PFSK-1 (cell line): ENCODE results near the gene CTU2.

Experiments used
- FOXP2 ChIP-seq: optimal IDR thresholded peaks from 2 replicates; pipeline ENCODE3; 2011; ENCODE audit warnings: borderline replicate concordance, control low read depth, inconsistent platforms; ENCODE audit not compliant: insufficient read depth; ENCODE audit errors: extremely low read length, extremely low read depth
- POLR2AphosphoS5 ChIP-seq: IDR thresholded peaks from 2 replicates; pipeline ENCODE4 v1.6.1; 2012; ENCODE audit warnings: low read depth, mild to moderate bottlenecking, control low read depth, low read length, moderate library complexity
- SIN3A ChIP-seq: IDR thresholded peaks from 2 replicates; pipeline ENCODE4 v1.6.1; 2012; ENCODE audit warnings: mild to moderate bottlenecking, low read length, moderate library complexity, borderline replicate concordance; ENCODE audit not compliant: insufficient read depth
- TAF1 ChIP-seq: IDR thresholded peaks from 2 replicates; pipeline ENCODE4 v1.6.1; 2012; ENCODE audit warnings: low read length, control low read depth, borderline replicate concordance; ENCODE audit not compliant: insufficient read depth
- TF ChIP-seq, protein P1 (sequence below), 2 experiments: IDR thresholded peaks; 2 replicates each; pipeline versions ENCODE4 v1.6.1 to v1.8.0; 2011 to 2012; ENCODE audit warnings: low read depth in 2 of 2, low read length in 2 of 2, control low read depth in 1 of 2, inconsistent platforms in 1 of 2, mild to moderate bottlenecking in 1 of 2, moderate library complexity in 1 of 2; ENCODE audit not compliant: insufficient read depth in 1 of 2

The CTU2 gene

GRCh38 chr16:88684569-88685155, 21.6 kb upstream of the CTU2 start:
- TF ChIP-seq TAF1 = no peak
- no peak for TF ChIP-seq FOXP2
- TF ChIP-seq, protein P1, sequence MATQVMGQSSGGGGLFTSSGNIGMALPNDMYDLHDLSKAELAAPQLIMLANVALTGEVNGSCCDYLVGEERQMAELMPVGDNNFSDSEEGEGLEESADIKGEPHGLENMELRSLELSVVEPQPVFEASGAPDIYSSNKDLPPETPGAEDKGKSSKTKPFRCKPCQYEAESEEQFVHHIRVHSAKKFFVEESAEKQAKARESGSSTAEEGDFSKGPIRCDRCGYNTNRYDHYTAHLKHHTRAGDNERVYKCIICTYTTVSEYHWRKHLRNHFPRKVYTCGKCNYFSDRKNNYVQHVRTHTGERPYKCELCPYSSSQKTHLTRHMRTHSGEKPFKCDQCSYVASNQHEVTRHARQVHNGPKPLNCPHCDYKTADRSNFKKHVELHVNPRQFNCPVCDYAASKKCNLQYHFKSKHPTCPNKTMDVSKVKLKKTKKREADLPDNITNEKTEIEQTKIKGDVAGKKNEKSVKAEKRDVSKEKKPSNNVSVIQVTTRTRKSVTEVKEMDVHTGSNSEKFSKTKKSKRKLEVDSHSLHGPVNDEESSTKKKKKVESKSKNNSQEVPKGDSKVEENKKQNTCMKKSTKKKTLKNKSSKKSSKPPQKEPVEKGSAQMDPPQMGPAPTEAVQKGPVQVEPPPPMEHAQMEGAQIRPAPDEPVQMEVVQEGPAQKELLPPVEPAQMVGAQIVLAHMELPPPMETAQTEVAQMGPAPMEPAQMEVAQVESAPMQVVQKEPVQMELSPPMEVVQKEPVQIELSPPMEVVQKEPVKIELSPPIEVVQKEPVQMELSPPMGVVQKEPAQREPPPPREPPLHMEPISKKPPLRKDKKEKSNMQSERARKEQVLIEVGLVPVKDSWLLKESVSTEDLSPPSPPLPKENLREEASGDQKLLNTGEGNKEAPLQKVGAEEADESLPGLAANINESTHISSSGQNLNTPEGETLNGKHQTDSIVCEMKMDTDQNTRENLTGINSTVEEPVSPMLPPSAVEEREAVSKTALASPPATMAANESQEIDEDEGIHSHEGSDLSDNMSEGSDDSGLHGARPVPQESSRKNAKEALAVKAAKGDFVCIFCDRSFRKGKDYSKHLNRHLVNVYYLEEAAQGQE (IDR thresholded peaks at IDR 0.05; ENCODE audit: insufficient read depth in 1 of 2, low read depth in 2 of 2, low read length in 2 of 2) = no peak
- no peak for TF ChIP-seq SIN3A
- no peak for TF ChIP-seq POLR2AphosphoS5

DNA sequence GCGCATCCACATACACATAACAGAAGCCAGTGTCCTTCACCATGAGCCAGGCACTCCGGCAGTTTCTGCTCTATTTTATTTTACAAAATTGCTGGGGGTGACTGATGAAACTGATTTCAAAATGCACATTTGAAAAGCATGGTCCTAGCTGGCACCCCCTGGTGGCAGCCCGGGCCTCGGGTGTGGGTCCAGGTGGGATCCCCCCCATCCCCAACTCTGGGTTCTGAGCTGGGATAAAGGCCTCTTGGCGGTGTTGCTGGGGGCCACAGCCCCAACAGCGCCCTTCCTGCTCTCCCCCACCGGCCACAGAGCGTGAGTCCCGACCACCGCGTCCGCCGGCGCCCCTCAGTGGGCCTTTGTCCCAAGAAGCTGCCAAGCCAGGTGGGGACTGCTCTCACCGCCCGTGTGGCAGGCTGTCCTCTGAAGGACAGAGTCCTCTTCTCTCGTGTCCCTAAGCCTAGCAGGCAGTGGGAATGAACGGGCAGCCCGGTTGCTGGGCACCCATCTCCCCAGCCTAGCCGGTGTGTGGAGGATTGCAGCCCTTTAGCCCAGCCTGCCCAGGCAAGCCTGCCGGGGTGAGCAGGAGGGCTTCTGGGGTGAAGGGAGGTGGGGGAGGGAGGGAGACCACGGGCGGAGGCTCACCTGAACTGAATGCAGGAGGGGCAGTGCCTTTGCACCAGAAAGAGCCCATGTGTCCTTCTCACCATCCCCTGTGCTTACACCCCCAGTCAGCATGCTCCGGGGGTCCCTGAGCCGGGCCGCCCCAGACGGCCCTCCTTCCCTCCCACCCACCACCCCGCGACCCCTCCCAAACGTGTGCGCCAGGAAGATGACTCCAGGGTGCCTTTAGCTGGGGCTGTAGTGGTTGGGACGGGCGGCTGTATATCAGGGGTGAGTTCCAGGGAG, 20.9 kb upstream of the CTU2 start:
- TF ChIP-seq POLR2AphosphoS5 = no peak
- TF ChIP-seq, protein P1 (IDR thresholded peaks at IDR 0.05; ENCODE audit: insufficient read depth in 1 of 2, low read depth in 2 of 2, low read length in 2 of 2) = no peak
- no peak for TF ChIP-seq TAF1
- no peak for TF ChIP-seq FOXP2
- TF ChIP-seq SIN3A = no peak

DNA sequence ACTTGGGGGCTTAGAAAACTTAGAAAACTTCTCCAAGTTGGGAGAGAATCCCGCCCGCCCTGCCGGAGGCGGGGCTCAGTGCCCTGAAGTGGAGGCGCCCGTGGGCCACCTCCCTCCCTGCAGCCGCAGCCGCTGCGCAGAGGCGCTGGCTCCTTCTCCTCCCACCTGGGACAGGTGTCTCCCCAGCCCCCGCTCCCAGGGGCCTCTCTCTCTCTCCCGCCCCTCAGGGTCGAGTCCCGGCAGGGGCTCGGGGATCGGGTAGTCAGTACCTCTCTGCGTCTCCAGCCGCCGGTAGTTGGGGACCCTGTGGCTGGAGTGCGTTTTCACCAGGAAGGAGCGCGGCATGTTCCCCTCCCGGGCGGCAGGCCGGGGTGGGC, 20.3 kb upstream of the CTU2 start:
- TF ChIP-seq POLR2AphosphoS5 = no peak
- TF ChIP-seq, protein P1 (IDR thresholded peaks at IDR 0.05; ENCODE audit: insufficient read depth in 1 of 2, low read depth in 2 of 2, low read length in 2 of 2) = no peak
- no peak for TF ChIP-seq SIN3A
- TF ChIP-seq FOXP2 = no peak
- TF ChIP-seq TAF1 = no peak

DNA sequence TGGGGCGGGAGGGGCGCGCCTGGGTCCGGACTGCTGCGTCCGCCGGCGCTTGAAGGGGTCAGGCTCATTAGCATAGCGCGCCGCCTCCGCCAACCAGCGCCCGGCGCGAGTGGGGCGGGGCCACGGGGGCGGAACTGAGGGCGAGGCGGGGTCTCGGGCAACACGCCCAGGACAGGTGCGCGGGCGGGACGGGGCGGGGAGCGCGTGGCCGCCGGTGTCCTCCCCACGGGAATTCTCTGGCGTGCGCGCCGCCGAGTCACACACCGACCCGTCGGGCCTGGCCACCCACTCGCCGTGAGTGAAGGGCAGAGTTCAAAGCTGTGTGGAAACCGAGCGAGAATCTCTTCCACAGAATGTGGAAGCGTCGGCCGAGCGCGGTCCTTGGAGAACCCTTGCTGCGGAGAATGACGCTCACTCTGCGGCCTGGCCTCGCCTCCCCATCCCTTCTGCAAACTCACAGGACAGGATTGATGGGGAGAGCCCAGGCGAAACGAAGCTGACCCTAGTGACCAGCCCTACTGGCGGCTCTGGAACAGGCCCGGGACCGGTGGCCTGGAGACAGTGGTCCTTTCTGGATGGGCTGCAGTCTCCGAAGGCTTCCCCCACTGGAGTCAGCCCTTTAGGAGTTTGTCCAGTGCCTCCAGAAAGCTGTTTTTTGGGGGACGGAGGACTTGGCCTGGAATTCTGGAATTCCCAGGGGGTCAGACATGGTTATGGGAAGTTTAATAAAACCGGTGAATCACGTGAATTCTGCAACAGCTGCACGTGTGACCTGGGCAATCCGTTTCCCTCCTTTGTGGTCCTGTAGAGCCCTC, 19.7 kb upstream of the CTU2 start, which contains the start of gene SNAI3:
Gene SNAI3, minus strand, starts transcription at position 69 of the 815 bp plus-strand sequence. CDS start 101 bp downstream, outside the sequence.
- peak; percentile 43 for TF ChIP-seq FOXP2
- TF ChIP-seq SIN3A = no peak

DNA sequence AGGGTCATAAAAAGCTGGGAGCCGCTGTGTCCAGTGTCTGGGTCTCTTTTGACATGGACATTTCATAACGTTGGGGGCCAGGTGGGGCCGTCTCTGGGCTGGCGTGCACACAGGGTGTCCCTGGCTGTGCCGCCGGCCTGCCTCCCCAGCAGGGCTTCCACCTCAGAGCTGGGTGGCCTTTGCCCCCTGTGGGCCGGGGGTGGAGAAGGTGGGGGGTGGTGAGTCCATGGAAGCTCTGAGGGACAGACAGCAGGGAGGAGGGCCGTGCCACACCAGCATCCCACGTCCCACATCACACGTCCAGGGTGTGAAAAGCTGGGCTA, 19.1 kb upstream of the CTU2 start:
- TF ChIP-seq FOXP2 (no peak), POLR2AphosphoS5 (no peak), SIN3A (no peak), TAF1 (no peak)
- TF ChIP-seq, protein P1 (IDR thresholded peaks at IDR 0.05; ENCODE audit: insufficient read depth in 1 of 2, low read depth in 2 of 2, low read length in 2 of 2) = no peak
